ENCODE data around the gene EFCAB14. TPM values are rescaled to one million over a fixed set of nuclear protein-coding genes. Genes with fewer than 3 reads are reported as not detected.

The EFCAB14 gene
- total and polyA plus RNA-seq, 2 donors (not counting 3 experiments of a cell fraction or from before 2014, with no cell fraction given), result 30.0 to 81.7 TPM

DNA sequence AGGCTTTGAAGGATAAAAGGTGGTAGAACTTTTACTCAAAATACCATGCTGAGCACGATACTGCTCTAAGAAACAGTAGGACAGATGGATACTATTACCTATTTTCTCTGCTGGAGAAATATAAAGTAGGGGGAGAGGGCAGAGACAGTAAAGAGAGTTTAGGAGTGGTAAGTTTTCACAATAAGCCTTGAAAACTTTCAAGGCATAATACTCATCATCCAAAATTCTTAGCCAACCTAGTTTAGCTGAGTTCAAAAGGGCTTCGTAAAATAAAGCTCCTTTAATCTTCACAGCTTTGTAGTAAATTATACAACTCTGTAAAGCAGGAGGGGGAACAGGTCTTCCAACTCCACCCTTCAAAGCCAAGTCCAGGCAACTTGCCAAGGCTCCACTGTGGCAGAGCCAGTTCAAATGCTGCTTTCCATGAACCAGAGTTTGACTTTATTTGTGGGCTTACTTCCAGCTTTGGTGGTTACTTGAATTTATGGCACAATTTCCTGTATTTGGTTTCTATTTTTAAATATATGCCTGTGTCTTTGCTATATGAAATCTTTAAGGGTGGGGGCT, 31.7 kb downstream of the EFCAB14 start:
- H3K9me3 ChIP-seq (replicated peaks; ENCODE audit: control insufficient read depth, insufficient read depth, low read length), result no peaks in the 10 kb centered on the region
- no peak overlapping the region for H3K9ac ChIP-seq (replicated peaks; ENCODE audit: extremely low read depth, insufficient read depth, low read length)
- FAIRE-seq, result peak; percentile 88

More for the DNA sequence above, 31.7 kb downstream of the EFCAB14 start:
- Histone ChIP-seq H3K9me1 (replicated peaks; ENCODE audit: control insufficient read depth, extremely low read depth, insufficient read depth, low read length) (no peaks in the 10 kb centered on the region), H3K4me1 (ENCODE audit: control insufficient read depth, extremely low read depth, insufficient read depth, low read length) (peaks cover 55% of the 10 kb centered on the region), H3K27ac (ENCODE audit: insufficient read depth, low read depth, low read length) (no peak overlapping the region), H3K27me3 (ENCODE audit: control insufficient read depth in 2 of 2, insufficient read depth in 2 of 2, low read length in 2 of 2) (no peaks in the 10 kb centered on the region), H3K79me2 (ENCODE audit: control insufficient read depth, insufficient read depth, low read length) (no peaks in the 10 kb centered on the region), H4K20me1 (replicated peaks; ENCODE audit: control insufficient read depth, extremely low read depth, insufficient read depth, low read length) (peaks cover 11% of the 10 kb centered on the region), H3K4me2 (ENCODE audit: insufficient read depth, low read length) (peak overlapping the region; percentile 7), H3K4me3 (replicated peaks in 1 of 3; ENCODE audit: insufficient read depth in 1 of 3, low read depth in 1 of 3, low read length in 3 of 3) (no peak overlapping the region), H2AFZ (ENCODE audit: low read depth, low read length) (no peak overlapping the region), H3K36me3 (ENCODE audit: control insufficient read depth in 2 of 2, extremely low read depth in 1 of 2, insufficient read depth in 2 of 2, low read length in 2 of 2) (peaks cover 19 to 35% of the 10 kb centered on the region in 2 experiments)
- POLR2A ChIA-PET, result no interaction called here
- CTCF ChIA-PET, result interaction anchor here (0.6 to 1.5 kb wide), 2 partner anchors 37 to 83 kb away, joined by 3 to 4 read pairs; partner anchors contain the start of gene MKNK1
- no peak for TF ChIP-seq JUN (IDR thresholded peaks at IDR 0.05; ENCODE audit: borderline replicate concordance, insufficient read depth, insufficient read length, low read depth)
- no peak for TF ChIP-seq MYC (IDR thresholded peaks at IDR 0.05; ENCODE audit: low read depth, low read length)
- TF ChIP-seq EZH2 (IDR thresholded peaks at IDR 0.05; ENCODE audit: borderline replicate concordance, low read depth, low read length, severe bottlenecking), result no peak
- TF ChIP-seq GATA2 (IDR thresholded peaks at IDR 0.05; ENCODE audit: insufficient read depth, insufficient read length, low read depth, low read length), result no peak
- no peak for TF ChIP-seq POLR2AphosphoS5 (IDR thresholded peaks at IDR 0.05; ENCODE audit: insufficient read depth, low read depth, low read length)
- TF ChIP-seq, protein P1, sequence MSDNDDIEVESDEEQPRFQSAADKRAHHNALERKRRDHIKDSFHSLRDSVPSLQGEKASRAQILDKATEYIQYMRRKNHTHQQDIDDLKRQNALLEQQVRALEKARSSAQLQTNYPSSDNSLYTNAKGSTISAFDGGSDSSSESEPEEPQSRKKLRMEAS (IDR thresholded peaks at IDR 0.05; ENCODE audit: insufficient read depth, insufficient read length), result no peak
- TF ChIP-seq, protein P2, sequence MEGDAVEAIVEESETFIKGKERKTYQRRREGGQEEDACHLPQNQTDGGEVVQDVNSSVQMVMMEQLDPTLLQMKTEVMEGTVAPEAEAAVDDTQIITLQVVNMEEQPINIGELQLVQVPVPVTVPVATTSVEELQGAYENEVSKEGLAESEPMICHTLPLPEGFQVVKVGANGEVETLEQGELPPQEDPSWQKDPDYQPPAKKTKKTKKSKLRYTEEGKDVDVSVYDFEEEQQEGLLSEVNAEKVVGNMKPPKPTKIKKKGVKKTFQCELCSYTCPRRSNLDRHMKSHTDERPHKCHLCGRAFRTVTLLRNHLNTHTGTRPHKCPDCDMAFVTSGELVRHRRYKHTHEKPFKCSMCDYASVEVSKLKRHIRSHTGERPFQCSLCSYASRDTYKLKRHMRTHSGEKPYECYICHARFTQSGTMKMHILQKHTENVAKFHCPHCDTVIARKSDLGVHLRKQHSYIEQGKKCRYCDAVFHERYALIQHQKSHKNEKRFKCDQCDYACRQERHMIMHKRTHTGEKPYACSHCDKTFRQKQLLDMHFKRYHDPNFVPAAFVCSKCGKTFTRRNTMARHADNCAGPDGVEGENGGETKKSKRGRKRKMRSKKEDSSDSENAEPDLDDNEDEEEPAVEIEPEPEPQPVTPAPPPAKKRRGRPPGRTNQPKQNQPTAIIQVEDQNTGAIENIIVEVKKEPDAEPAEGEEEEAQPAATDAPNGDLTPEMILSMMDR (IDR thresholded peaks at IDR 0.05; ENCODE audit: extremely low read depth in 1 of 2, insufficient read depth in 1 of 2, low read depth in 1 of 2, low read length in 2 of 2), result no peak
- no peak for TF ChIP-seq FOS (IDR thresholded peaks at IDR 0.05; ENCODE audit: borderline replicate concordance, insufficient read depth, low read length)
- BruUV-seq (replicated peaks), result no TSS peak
- intact Hi-C loops (cut with micrococcal nuclease) (loop anchor here (2.0 kb wide), 1 partner anchor 32 kb away; the partner anchor contains the start of gene EFCAB14), dilution Hi-C loops (cut with MboI; ENCODE audit: extremely low pct_ligation_motif_present, low sequenced_read_pairs) (no loop called here)
- DNase-seq (ENCODE audit: low read depth, low spot score), result peak; percentile 80

All from endothelial cell of umbilical vein (primary cell).